H9 (cell line): ENCODE results near the gene VAV3. TPM values are rescaled to one million over a fixed set of nuclear protein-coding genes. Genes with fewer than 3 reads are reported as not detected.

Experiments used
- DNase-seq: peaks from one replicate; pipeline ENCODE4 v3.0.0-alpha.2; 2017
- H2AFZ ChIP-seq: one replicate; pipeline ENCODE4 v1.6.1; 2013; ENCODE audit warnings: mild to moderate bottlenecking, low read length, control low read depth, moderate library complexity
- H2AK5ac ChIP-seq: 2 replicates; pipeline ENCODE4 v1.6.1; 2013; ENCODE audit warnings: low read length, control low read depth, mixed read lengths; ENCODE audit not compliant: insufficient read length
- H2BK120ac ChIP-seq: one replicate; pipeline ENCODE4 v1.6.1; 2013; ENCODE audit warnings: low read depth, mild to moderate bottlenecking, low read length, control low read depth, inconsistent platforms; ENCODE audit not compliant: poor library complexity, severe bottlenecking
- H2BK12ac ChIP-seq: 2 replicates; pipeline ENCODE4 v1.6.1; 2013; ENCODE audit warnings: low read length, control low read depth, mixed read lengths, low read depth; ENCODE audit not compliant: insufficient read length
- H2BK15ac ChIP-seq: 2 replicates; pipeline ENCODE4 v1.6.1; 2013; ENCODE audit warnings: low read depth, low read length, control low read depth
- H2BK20ac ChIP-seq: one replicate; pipeline ENCODE4 v1.6.1; 2013; ENCODE audit warnings: low read depth, mild to moderate bottlenecking, low read length, control low read depth, inconsistent platforms; ENCODE audit not compliant: poor library complexity, severe bottlenecking
- H2BK5ac ChIP-seq: 2 replicates; pipeline ENCODE4 v1.6.1; 2013; ENCODE audit warnings: low read length, control low read depth, mixed read lengths; ENCODE audit not compliant: insufficient read length
- H3K14ac ChIP-seq: 2 replicates; pipeline ENCODE4 v1.6.1; 2013; ENCODE audit warnings: low read length, control low read depth; ENCODE audit not compliant: insufficient read depth
- H3K18ac ChIP-seq: 2 replicates; pipeline ENCODE4 v1.6.1; 2013; ENCODE audit warnings: low read depth, mild to moderate bottlenecking, mixed read lengths, low read length, control low read depth; ENCODE audit not compliant: insufficient read length
- H3K23ac ChIP-seq: 2 replicates; pipeline ENCODE4 v1.6.1; 2013; ENCODE audit warnings: low read length, control low read depth, mixed read lengths, low read depth; ENCODE audit not compliant: insufficient read length
- H3K23me2 ChIP-seq: 2 replicates; pipeline ENCODE4 v1.6.1; 2013; ENCODE audit warnings: low read depth, mild to moderate bottlenecking, mixed read lengths, low read length, control low read depth; ENCODE audit not compliant: insufficient read length, poor library complexity, severe bottlenecking
- H3K27ac ChIP-seq: 2 replicates; pipeline ENCODE4 v1.5.1; 2013; ENCODE audit warnings: low read length, control low read depth, mixed read lengths, low read depth; ENCODE audit not compliant: insufficient read length
- H3K27me3 ChIP-seq: 2 replicates; pipeline ENCODE4 v1.6.1; 2013; ENCODE audit warnings: low read length, control low read depth, inconsistent platforms; ENCODE audit not compliant: insufficient read depth
- H3K4ac ChIP-seq: 2 replicates; pipeline ENCODE4 v1.6.1; 2013; ENCODE audit warnings: low read depth, mild to moderate bottlenecking, control low read depth, inconsistent platforms, low read length, moderate library complexity
- H3K4me1 ChIP-seq: 2 replicates; pipeline ENCODE4 v1.6.1; 2013; ENCODE audit warnings: low read length, control low read depth, inconsistent platforms; ENCODE audit not compliant: insufficient read depth
- H3K4me2 ChIP-seq: 2 replicates; pipeline ENCODE4 v1.6.1; 2013; ENCODE audit warnings: low read length, control low read depth, mixed read lengths; ENCODE audit not compliant: insufficient read length, insufficient read depth
- H3K56ac ChIP-seq: 2 replicates; pipeline ENCODE4 v1.6.1; 2013; ENCODE audit warnings: low read depth, mild to moderate bottlenecking, mixed read lengths, low read length, control low read depth; ENCODE audit not compliant: insufficient read length
- H3K79me1 ChIP-seq: 2 replicates; pipeline ENCODE4 v1.6.1; 2013; ENCODE audit warnings: low read depth, mild to moderate bottlenecking, moderate library complexity, low read length, control low read depth, inconsistent platforms; ENCODE audit not compliant: insufficient read depth, poor library complexity, severe bottlenecking
- H3K79me2 ChIP-seq: 2 replicates; pipeline ENCODE4 v1.6.1; 2013; ENCODE audit warnings: low read length, control low read depth, inconsistent platforms; ENCODE audit not compliant: insufficient read depth
- H3K9ac ChIP-seq: 2 replicates; pipeline ENCODE4 v1.6.1; 2013; ENCODE audit warnings: low read length, control low read depth, mixed read lengths; ENCODE audit not compliant: insufficient read length; ENCODE audit errors: extremely low read depth
- H3K9me3 ChIP-seq: one replicate; pipeline ENCODE4 v1.6.1; 2013; ENCODE audit warnings: low read depth, low read length, inconsistent platforms; ENCODE audit not compliant: control insufficient read depth
- H3T11ph ChIP-seq: one replicate; pipeline ENCODE4 v1.6.1; 2013; ENCODE audit warnings: mild to moderate bottlenecking, low read length, control low read depth, inconsistent platforms
- H4K20me1 ChIP-seq: one replicate; pipeline ENCODE4 v1.6.1; 2013; ENCODE audit not compliant: control insufficient read depth, insufficient read length, insufficient read depth
- H4K5ac ChIP-seq: 2 replicates; pipeline ENCODE4 v1.6.1; 2013; ENCODE audit warnings: low read depth, mild to moderate bottlenecking, mixed read lengths, low read length, control low read depth; ENCODE audit not compliant: insufficient read length
- H4K8ac ChIP-seq: replicated peaks from 2 replicates; pipeline ENCODE4 v1.6.1; 2013; ENCODE audit warnings: low read length, control low read depth, mixed read lengths, low read depth; ENCODE audit not compliant: insufficient read length
- H4K91ac ChIP-seq: 2 replicates; pipeline ENCODE4 v1.6.1; 2013; ENCODE audit warnings: low read depth, mild to moderate bottlenecking, moderate library complexity, mixed read lengths, low read length, control low read depth; ENCODE audit not compliant: insufficient read length
- H3K27ac Mint-ChIP-seq, 3 experiments: 2 replicates in 2 of 3; 3 replicates in 1 of 3; pipeline ENCODE4 v1.8.0; 2020 to 2021; ENCODE audit warnings: mixed read lengths in 3 of 3, mild to moderate bottlenecking in 1 of 3, moderate library complexity in 1 of 3
- H3K27me3 Mint-ChIP-seq: 2 replicates; pipeline ENCODE4 v1.8.0; 2021; ENCODE audit warnings: low read depth, mild to moderate bottlenecking, moderate library complexity, mixed read lengths
- H3K36me3 Mint-ChIP-seq, 3 experiments: 2 replicates in 2 of 3; 3 replicates in 1 of 3; pipeline ENCODE4 v1.8.0; 2020 to 2021; ENCODE audit warnings: low read depth in 3 of 3, mixed read lengths in 3 of 3; ENCODE audit not compliant: insufficient read depth in 1 of 3
- H3K4me1 Mint-ChIP-seq, 2 experiments: 2 replicates each; pipeline ENCODE4 v1.8.0; 2020; ENCODE audit warnings: mixed read lengths in 2 of 2
- H3K4me3 Mint-ChIP-seq, 2 experiments: 2 replicates in 1 of 2; 3 replicates in 1 of 2; pipeline ENCODE4 v1.8.0; 2020 to 2021; ENCODE audit warnings: mild to moderate bottlenecking in 2 of 2, mixed read lengths in 2 of 2, moderate library complexity in 1 of 2
- H3K9me3 Mint-ChIP-seq, 2 experiments: 2 replicates in 1 of 2; 3 replicates in 1 of 2; pipeline ENCODE4 v1.8.0; 2020; ENCODE audit warnings: mild to moderate bottlenecking in 2 of 2, mixed read lengths in 2 of 2, moderate library complexity in 1 of 2
- total RNA-seq: library from RNA; stranded (reverse); gene quantifications from 2 replicates; pipeline ENCODE4 v1.2.1, GENCODE V29; 2021
- TF ChIP-seq, protein P1 (sequence below): fragments of 200-600 bp; sonication (generic); conservative IDR thresholded peaks from 3 replicates; pipeline ENCODE4 v1.8.0; 2021; ENCODE audit warnings: antibody characterized with exemption, mild to moderate bottlenecking

Gene VAV3
- total RNA-seq, 1 experiment from 2014 or later: 5.1 TPM

DNA sequence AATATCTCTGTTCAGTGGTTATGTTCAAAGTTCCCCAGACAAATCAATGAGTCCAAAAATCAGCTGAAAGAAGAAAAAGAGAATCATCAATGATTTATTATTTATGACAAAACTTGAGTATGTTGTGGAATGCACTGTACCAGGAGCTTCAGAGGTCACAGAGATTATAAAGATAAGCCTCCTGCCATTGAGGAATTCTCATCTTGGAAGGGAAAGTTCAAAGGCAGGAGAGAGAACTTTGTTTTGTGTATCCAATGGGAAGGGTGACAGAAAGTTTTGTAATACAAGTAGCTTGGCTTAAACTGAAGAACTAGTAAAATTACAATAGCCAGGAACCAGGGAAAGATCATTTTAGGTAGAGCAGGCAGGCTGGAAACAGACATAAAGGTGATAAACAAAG, 367.7 kb downstream of the VAV3 start:
- H3K36me3 Mint-ChIP-seq: no peaks in the 10 kb centered on the region
- Histone ChIP-seq H3K23ac (no peak overlapping the region), H3K9me3 (no peaks in the 10 kb centered on the region), H2BK20ac (no peak overlapping the region), H3K79me1 (no peaks in the 10 kb centered on the region), H4K8ac (no peak overlapping the region), H2BK120ac (no peak overlapping the region), H4K20me1 (no peaks in the 10 kb centered on the region), H3K4ac (no peak overlapping the region), H4K5ac (no peak overlapping the region), H4K91ac (no peak overlapping the region), H3K27me3 (no peaks in the 10 kb centered on the region), H3K23me2 (no peaks in the 10 kb centered on the region), H3K18ac (no peak overlapping the region), H3K56ac (no peak overlapping the region), H2BK12ac (no peak overlapping the region), H2AFZ (no peak overlapping the region), H3K27ac (no peak overlapping the region), H2BK5ac (no peak overlapping the region), H2BK15ac (no peak overlapping the region), H3K14ac (no peak overlapping the region), H2AK5ac (no peak overlapping the region), H3K9ac (no peak overlapping the region), H3T11ph (no peak overlapping the region), H3K79me2 (no peaks in the 10 kb centered on the region), H3K4me2 (no peak overlapping the region), H3K4me1 (no peaks in the 10 kb centered on the region; the same call in 1 of the 2 replicates)
- H3K4me3 Mint-ChIP-seq: no peak overlapping the region
- H3K9me3 Mint-ChIP-seq: no peaks in the 10 kb centered on the region
- TF ChIP-seq, protein P1, sequence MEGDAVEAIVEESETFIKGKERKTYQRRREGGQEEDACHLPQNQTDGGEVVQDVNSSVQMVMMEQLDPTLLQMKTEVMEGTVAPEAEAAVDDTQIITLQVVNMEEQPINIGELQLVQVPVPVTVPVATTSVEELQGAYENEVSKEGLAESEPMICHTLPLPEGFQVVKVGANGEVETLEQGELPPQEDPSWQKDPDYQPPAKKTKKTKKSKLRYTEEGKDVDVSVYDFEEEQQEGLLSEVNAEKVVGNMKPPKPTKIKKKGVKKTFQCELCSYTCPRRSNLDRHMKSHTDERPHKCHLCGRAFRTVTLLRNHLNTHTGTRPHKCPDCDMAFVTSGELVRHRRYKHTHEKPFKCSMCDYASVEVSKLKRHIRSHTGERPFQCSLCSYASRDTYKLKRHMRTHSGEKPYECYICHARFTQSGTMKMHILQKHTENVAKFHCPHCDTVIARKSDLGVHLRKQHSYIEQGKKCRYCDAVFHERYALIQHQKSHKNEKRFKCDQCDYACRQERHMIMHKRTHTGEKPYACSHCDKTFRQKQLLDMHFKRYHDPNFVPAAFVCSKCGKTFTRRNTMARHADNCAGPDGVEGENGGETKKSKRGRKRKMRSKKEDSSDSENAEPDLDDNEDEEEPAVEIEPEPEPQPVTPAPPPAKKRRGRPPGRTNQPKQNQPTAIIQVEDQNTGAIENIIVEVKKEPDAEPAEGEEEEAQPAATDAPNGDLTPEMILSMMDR: no peak
- peaks cover 3 to 5% of the 10 kb centered on the region in 2 experiments; a peak in 2 of 4 replicates for H3K4me1 Mint-ChIP-seq
- no peak for DNase-seq
- no peak overlapping the region for H3K27ac Mint-ChIP-seq
- H3K27me3 Mint-ChIP-seq: no peaks in the 10 kb centered on the region
